DND-41 (cell line): ENCODE measurements around the gene TCF12.

Source experiments
- ATAC-seq: fragments of 200-7000 bp; cut with Tn5 transposase; 3 replicates; pipeline ENCODE4 v1.9.1; 2021; ENCODE audit warnings: low read depth; ENCODE audit not compliant: insufficient read depth
- DNase-seq: peaks from one replicate; pipeline ENCODE4 v3.0.0-alpha.2; 2020
- H2AFZ ChIP-seq: 2 replicates; pipeline ENCODE4 v1.6.0; 2012; ENCODE audit warnings: low read depth, low read length
- H3K27ac ChIP-seq: 2 replicates; pipeline ENCODE4 v1.5.1; 2012; ENCODE audit warnings: low read length, inconsistent platforms
- H3K27me3 ChIP-seq: fragments of 200-600 bp; sonication (generic); 2 replicates; pipeline ENCODE4 v1.6.0; 2012; ENCODE audit warnings: low read length, mild to moderate bottlenecking, inconsistent platforms; ENCODE audit not compliant: insufficient read depth, poor library complexity
- H3K36me3 ChIP-seq: 2 replicates; pipeline ENCODE4 v1.5.1; 2012; ENCODE audit warnings: low read length, inconsistent platforms; ENCODE audit not compliant: insufficient read depth
- H3K4me1 ChIP-seq: 2 replicates; pipeline ENCODE4 v1.5.1; 2012; ENCODE audit warnings: mild to moderate bottlenecking, low read length; ENCODE audit not compliant: insufficient read depth
- H3K4me2 ChIP-seq: 2 replicates; pipeline ENCODE4 v1.6.0; 2012; ENCODE audit warnings: mild to moderate bottlenecking, moderate library complexity, low read length, inconsistent platforms; ENCODE audit not compliant: insufficient read depth
- H3K4me3 ChIP-seq, 2 experiments: fragments of 200-600 bp in 1 of 2; shearing (Covaris generic) in 1 of 2; 2 replicates each; pipeline ENCODE4 v1.5.1; 2012 to 2016; ENCODE audit warnings: inconsistent platforms in 2 of 2, low read length in 2 of 2, mild to moderate bottlenecking in 2 of 2, low read depth in 1 of 2, moderate library complexity in 1 of 2
- H3K79me2 ChIP-seq: 2 replicates; pipeline ENCODE4 v1.6.0; 2012; ENCODE audit warnings: low read length, inconsistent platforms; ENCODE audit not compliant: insufficient read depth
- H3K9ac ChIP-seq: 2 replicates; pipeline ENCODE4 v1.6.0; 2012; ENCODE audit warnings: low read depth, mild to moderate bottlenecking, inconsistent platforms, low read length, moderate library complexity
- H3K9me3 ChIP-seq: 2 replicates; pipeline ENCODE4 v1.5.1; 2012; ENCODE audit warnings: low read length, moderate library complexity, mild to moderate bottlenecking, inconsistent platforms; ENCODE audit not compliant: insufficient read depth, severe bottlenecking
- H4K20me1 ChIP-seq: 2 replicates; pipeline ENCODE4 v1.6.0; 2012; ENCODE audit warnings: low read length; ENCODE audit not compliant: insufficient read depth
- CTCF ChIP-seq: IDR thresholded peaks from 2 replicates; pipeline ENCODE4 v1.5.1; 2012; ENCODE audit warnings: borderline replicate concordance, low read length, moderate library complexity, mild to moderate bottlenecking; ENCODE audit not compliant: poor library complexity, severe bottlenecking; ENCODE audit errors: extremely low read depth
- EZH2 ChIP-seq: IDR thresholded peaks from 3 replicates; pipeline ENCODE4 v1.6.1; 2012; ENCODE audit warnings: borderline replicate concordance, low read depth, mild to moderate bottlenecking, moderate library complexity, low read length, inconsistent platforms; ENCODE audit not compliant: severe bottlenecking

The TCF12 gene

DNA sequence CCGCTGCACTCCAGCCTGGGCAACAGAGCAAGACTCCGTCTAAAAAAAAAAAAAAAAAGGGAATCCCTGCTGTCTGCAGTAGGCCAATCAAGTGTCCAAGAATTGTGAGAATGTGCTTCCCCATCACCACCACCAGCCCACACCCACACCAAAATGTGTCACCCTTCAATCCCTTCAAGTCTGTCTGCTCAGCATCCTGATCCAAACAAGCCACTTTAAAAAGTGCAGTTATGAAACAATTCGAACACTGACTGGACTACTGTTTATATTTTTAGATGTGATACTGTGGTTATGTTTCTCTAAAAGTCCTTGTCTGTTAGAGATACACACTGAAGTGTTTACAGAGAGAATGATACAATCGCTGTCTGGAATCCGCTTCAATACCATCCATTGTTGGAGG, 379.8 kb downstream of the TCF12 start:
- no peak overlapping the region for H3K4me3 ChIP-seq
- H3K79me2 ChIP-seq = no peaks in the 10 kb centered on the region
- no peak overlapping the region for H3K27ac ChIP-seq
- no peak overlapping the region for H3K4me2 ChIP-seq
- H3K9ac ChIP-seq = no peak overlapping the region
- H3K4me1 ChIP-seq = no peaks in the 10 kb centered on the region
- ATAC-seq = no peak
- TF ChIP-seq EZH2 = no peak
- no peak for TF ChIP-seq CTCF
- no peaks in the 10 kb centered on the region for H4K20me1 ChIP-seq
- no peaks in the 10 kb centered on the region for H3K27me3 ChIP-seq
- H2AFZ ChIP-seq = no peak overlapping the region
- no peaks in the 10 kb centered on the region for H3K9me3 ChIP-seq
- no peaks in the 10 kb centered on the region for H3K36me3 ChIP-seq
- DNase-seq = no peak

DNA sequence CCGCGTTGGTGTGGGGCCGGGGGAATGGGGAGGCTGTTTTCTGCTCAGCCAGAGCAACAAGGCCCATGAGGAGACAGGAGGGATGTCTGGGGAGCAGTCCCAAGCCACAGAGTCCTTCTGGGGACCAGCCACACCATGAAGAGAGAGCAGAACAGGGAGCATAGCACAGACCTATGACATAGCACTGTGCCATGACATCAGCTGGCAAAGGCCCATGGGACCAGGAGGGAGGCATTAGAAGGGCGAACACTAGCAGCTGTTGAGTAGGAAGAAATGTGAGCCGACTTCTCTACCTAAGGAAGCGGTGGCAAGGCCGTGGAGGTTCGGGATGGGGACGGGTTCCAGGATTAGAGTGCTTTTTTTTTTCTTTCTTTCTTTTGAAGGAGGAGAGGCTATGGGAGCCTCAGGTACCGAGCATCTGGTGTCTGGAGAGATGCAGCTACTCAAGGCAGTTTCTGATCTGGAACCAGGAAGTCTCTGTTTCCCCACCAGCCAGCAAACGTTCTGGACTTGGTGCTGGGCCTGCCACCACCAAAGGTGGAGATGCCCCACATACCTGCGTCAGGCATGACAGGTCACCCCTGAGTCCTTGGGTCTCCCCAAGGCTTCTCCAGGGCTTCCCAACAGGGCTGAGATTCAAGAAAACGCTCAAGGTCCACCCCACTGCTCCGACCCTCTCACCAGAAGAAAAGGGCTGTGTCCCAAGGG, 380.6 kb downstream of the TCF12 start:
- Histone ChIP-seq H2AFZ (no peak overlapping the region), H4K20me1 (no peaks in the 10 kb centered on the region), H3K27ac (no peak overlapping the region), H3K79me2 (no peaks in the 10 kb centered on the region), H3K9ac (no peak overlapping the region), H3K4me1 (no peaks in the 10 kb centered on the region), H3K4me3 (no peak overlapping the region), H3K36me3 (no peaks in the 10 kb centered on the region), H3K27me3 (no peaks in the 10 kb centered on the region), H3K4me2 (no peak overlapping the region), H3K9me3 (no peaks in the 10 kb centered on the region)
- no peak for DNase-seq
- no peak for TF ChIP-seq CTCF
- no peak for TF ChIP-seq EZH2
- 0 out of 3 replicates have a peak, but pooled peaks have one; percentile 12 for ATAC-seq

DNA sequence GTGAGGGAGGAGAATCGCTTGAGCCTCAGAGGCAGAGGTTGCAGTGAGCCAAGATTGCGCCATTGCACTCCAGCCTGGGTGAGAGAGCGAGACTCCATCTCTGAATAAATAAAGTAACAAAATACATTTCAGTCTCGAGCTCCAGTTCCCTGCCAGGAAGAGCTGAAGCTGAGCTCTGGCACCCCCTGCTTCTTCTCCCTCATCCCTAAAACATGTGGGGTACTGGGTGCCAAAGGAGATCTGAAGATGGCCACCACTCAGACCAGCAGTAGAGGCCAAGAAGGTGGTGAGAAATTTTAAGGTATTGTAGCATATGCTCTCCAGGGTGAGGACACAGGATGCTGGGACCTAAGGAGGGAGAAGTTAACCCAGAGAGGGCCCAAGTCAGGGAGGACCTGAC, 382.9 kb downstream of the TCF12 start:
- TF ChIP-seq EZH2 = no peak
- TF ChIP-seq CTCF = no peak

More for the DNA sequence above, 382.9 kb downstream of the TCF12 start:
- Histone ChIP-seq H4K20me1 (no peaks in the 10 kb centered on the region), H3K36me3 (no peaks in the 10 kb centered on the region), H3K9me3 (no peaks in the 10 kb centered on the region), H3K4me3 (no peak overlapping the region), H3K4me2 (no peak overlapping the region), H2AFZ (no peak overlapping the region), H3K9ac (no peak overlapping the region), H3K4me1 (peaks cover 6% of the 10 kb centered on the region), H3K27ac (no peak overlapping the region), H3K27me3 (no peaks in the 10 kb centered on the region), H3K79me2 (no peaks in the 10 kb centered on the region)
- no peak for ATAC-seq
- no peak for DNase-seq
